Stimulated activated naive CD4-positive, alpha-beta T cell treated with Interleukin-2 at 50 U/mL for 16 hours (primary cell): ENCODE results near the gene ANKRD60.

ENCODE experiments used
- DNase-seq: peaks from one replicate; lab custom pipeline; 2025; lab: John Stamatoyannopoulos, UW

ANKRD60 gene

DNA sequence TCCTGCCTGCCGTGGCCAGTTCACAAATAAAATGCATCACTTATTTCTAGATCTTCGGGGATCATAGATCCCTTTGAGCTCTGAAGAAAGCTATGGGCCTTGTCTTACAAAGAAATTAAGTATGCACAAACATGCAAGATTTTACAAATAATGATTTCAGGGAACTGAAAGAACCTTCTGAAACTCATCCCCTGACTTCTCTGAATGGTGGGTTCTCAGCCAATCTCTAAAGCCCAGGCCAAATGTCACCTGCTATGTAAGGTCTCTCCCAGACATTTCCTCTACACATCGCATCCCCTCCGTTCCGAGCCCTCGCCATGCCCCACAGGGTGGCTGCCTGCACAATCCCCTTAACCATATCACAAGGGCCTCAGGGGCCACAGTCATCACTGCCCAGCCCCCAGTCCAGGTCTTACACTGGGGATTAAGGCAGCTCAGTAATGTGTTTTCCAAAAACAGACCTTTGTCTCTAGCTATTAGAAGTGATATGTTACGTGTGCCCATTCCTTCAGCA lies 16.1 kb upstream of the ANKRD60 start:
- DNase-seq: no peak

DNA sequence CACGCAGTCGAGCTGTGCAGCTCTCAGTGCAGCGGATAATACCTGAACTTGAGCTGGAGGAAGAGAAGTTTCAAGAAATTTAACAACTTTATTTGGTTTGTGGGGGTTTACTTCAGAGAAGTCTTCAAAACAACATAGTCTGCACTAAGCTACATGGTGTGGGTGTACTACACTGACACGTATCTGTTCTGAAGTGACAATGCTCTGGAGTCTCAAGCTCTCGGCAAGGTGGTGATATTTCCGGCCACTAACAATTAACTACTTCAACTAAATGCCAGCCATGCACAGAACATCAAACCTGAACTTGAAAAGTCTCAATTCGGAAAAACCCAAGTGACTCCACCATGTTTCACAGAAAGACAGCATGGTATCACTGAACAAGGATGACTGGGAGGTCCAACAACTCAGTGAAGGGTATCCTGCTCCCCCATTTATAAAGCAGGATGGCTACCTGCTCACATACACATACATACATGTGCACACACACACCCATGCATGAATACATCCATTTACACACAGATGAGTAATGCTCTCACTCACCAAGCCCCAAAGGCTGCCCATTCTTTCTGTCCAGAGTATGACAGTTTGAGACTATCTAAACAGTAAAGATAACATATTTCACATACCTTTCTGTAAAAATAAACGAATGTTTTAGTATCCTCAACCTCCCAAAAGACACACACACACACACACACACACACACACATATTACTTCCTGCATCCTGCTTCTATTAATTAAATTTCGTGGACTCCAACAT lies 15.4 kb upstream of the ANKRD60 start:
- no peak for DNase-seq

DNA sequence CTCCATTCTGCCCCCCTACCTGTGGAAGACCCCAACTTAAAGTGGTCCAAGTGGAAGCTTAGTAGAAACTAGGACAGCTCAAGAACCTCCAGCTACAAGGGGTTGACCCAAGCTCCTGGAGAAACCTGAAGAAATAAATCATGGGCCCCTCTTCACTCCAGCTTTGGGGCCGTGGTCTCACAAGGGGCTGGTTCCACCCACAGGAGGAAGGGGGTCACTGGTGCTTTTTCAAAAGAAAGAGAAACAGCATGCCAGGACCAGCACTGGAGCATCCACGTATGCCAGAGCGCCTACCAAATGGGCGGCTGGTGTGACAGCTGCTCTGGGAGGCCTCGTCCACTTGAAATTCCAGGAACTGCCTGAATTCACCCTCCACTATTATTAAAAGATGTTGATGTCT lies 14.4 kb upstream of the ANKRD60 start:
- DNase-seq: no peak

DNA sequence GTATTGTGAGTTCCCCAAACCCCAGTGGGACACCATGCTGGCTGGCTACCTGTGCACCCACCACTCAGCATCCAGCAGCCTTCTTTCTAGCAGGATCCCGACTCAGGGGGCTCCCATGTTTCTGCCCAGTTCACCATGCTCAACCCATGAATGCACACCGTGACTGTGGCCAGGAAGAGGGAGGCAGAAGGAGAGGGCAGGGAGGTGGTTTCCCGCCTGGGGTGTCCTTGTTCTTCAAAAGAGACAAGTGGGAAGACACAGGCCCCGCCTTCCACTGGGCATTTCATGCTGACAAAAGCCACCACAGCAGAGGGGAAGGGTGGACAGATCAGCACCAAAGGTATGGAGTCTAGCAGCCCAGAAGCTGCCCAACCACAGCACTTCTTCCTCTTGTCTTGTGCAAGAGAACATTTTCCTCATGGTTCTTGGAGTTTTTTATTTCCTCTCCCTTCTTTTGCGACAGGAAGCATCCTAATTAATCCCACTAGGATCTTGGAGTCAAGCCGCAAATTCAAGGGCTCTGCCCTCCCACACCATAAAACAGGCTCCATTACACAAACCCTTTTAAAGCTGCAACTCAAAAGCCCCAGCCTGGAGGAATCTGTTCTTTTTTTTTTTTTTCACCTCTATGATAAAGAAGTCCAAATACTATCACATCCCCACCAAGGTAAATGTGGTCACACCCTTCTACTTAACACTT lies 13.5 kb upstream of the ANKRD60 start:
- DNase-seq: no peak

DNA sequence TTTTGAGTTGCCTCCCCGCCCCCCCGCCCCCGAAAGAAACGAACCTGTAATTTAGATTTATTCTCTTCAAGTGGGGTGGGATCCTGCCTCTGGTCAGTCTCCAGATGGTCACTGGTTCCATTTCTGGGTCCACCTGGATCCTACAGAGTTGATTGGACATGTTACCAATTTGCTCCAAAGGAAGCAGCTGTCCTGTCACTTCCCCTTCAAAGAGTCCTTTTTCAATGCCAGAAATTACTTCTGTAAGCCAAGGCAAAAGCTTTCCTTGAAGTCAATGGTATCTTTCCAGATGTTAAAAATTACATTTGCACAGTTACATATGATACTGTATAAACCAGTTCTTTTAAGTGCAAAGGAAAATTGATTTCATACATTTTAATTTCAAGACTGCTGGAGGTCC lies 12.0 kb upstream of the ANKRD60 start:
- no peak for DNase-seq

DNA sequence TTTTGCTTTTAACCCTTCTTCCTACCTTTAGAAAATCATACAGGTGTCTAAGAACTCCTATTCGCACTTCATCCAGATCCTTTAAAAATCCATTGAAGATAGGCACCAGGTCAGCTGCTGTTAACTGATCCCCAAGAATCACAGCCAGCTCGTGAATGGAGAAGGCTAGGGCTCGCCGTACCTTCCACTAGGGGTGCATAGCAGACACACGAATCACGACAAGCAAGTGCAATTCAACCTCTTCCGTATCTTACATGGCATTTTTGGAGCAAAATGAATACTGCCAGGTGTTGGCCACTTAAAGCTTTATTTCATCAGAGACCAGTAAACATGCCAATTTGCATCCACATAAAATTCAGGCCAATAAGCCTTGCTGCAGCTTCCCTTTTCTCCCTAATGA lies 10.8 kb upstream of the ANKRD60 start:
- no peak for DNase-seq

DNA sequence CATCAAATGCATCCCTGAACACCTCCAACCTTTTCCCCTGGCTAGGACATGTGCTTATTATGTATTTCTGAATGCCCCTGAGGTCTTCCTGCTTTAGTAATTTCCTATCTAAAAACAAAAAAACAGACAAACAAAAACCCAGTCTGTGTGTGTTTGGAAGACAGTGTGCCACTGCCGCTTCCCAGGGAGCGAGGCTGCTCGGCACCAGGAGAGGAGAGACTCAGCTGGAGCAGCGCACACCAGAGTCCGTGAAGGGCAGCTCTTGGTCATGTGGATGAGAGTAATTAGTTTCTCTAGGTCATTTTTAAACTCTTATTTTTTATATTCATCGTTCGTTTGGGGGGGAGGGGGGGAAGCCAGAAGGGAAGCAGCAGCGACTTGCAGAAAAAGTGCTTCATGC lies 10.0 kb upstream of the ANKRD60 start:
- DNase-seq: no peak

DNA sequence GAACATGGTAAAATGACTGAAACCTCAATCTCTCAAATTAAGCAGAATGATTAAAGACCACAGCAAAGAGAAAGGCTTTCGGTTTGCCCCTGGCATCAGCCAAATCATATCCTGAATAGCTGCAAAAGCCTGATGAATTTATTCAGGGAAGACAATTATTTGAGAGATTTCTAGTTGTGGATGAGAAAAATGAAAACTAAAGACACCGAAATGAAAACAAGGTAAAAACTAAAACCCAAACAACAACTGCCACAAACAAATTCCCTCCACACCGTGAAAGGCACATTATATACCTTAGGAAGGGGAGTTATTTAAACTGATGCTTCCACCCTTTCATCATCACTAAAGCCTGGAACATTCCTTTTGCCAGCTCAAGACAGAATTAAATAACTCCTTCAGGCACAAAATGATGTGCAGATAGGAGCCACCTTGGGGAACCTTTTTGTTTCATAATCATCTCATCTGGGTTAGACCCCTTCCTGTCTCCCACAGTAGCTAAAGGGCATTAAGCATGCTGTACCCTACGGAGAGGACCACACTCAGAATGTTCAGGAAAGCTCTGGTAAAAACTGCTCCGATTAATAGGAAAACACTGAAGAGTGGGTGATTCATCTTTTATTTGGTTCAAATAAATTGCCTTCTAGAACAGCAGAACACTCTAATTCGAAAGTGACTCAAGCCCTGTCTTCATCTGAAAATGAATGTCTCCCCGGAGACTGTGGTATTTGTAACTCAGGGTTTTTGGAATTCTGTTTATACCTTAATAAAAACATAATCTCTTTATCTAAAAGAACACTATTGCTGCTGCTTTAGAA lies 9.1 kb upstream of the ANKRD60 start:
- no peak for DNase-seq

DNA sequence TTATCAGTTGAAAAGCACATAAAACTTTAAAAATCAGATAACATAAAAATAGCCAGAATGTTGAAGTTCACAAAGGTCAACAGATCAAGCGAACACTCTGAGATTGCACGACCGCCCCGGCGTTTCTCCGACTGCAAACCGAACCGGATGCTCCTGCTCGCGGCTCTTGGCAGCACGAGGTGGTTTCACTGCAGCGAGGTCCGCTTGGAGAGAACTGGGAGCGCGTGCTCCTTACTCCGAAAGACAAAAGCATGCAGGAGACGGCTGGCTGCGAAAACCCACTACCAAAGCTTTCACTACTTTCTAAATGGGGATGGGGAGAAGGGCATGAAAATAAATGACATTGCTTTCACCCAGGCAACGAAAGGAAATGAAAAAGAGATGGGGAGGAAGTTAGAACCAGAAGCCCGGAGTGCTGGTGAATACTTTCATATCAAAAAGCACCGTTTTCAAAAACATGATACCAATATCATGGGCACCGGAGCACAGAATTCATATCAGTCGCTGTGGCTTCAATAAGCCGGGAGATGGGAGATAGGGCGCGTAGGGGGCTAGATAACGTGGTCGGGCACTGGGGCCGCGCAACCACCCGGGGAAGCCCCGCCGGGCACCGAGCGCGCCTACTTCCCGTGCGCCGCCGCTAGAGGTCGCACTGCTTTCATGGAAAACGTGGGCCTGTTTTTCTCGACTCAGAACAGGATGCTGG lies 8.3 kb upstream of the ANKRD60 start:
- peak; percentile 77 for DNase-seq

DNA sequence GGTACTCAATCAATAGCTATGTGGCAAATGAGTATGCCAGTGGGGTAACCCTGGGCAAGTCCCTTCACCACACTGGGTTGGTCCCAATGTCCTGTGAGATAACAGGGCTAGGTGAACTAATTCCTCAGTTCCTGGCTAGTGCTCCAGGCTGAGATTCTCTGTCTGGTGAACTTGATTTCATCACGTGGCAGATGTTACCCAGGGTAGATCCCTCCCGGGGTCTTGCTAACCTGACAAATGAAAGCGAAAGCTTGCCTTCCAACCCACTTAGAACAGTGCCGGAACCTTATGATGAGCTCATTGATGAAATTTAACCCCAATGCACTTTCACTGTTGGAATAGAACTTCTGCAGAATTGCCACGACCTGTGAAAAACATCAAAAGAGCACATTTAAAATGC lies 6.6 kb upstream of the ANKRD60 start:
- DNase-seq: no peak

DNA sequence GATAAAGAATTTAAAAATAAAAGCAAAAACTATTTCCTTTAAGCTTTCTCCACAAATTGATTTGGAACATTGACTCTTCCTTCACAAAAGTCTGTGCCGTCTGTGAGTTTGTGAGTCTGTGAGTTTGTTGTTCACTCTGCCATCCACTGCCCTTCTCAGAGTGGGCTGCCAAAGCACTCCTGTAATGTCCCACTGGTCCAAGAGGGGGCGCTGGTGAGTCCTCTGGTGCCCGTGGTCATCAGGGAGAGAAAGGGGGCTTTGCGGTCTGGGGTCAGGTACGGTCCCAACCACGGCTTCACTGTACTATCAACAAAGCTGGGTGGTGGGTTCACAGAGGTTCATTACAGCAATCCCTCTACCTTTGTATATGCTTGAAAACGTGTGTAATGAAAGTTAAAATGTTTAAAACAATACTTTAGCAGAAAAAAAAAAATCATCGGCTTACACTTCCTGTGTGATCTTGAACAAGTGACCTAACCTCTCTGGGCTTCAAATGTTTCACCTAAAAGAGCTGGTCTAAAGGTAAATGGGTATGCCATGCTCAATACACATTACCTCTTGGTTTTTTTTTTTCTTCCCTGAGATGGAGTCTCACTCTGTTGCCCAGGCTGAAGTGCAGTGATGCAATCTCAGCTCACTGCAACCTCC lies 5.6 kb upstream of the ANKRD60 start:
- peak; percentile 19 for DNase-seq

DNA sequence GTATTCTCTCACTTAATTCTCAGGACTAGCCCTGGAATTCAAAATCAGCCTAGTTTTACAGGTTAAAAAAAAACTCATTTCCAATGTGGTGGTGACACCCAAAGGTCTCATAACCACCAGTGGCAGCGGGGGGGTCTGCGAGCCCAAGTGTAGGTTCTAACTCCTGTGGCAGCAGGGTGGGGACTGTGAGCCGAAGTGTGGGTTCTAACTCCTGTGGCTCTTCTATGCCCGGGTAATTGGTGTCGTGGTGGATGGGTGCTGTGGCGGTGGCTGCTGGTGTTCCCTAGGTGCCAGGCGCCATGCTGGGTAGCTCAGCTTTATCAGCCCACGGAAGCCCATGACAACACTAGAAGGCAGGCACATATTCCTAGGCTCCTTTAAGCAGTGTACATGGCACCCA lies 4.9 kb upstream of the ANKRD60 start:
- no peak for DNase-seq

DNA sequence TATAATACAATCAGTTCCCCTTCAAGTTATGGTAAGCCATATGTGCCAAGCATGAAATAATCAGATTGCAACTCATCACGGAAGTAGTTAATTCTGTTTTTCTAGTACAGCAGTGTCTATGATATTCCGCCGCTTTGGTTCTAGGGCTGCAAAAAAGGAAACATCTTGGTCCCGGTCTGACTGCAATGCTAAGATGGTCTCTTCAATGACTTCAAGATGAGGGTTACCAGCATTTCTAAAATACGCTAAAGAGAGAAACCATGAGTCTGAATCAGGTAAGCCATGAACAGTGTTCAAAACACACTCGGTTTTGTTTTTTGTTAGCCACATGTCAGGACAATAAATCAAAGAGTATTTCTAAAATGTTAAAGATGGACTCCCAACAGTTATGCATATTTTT lies 3.2 kb upstream of the ANKRD60 start:
- DNase-seq: no peak

DNA sequence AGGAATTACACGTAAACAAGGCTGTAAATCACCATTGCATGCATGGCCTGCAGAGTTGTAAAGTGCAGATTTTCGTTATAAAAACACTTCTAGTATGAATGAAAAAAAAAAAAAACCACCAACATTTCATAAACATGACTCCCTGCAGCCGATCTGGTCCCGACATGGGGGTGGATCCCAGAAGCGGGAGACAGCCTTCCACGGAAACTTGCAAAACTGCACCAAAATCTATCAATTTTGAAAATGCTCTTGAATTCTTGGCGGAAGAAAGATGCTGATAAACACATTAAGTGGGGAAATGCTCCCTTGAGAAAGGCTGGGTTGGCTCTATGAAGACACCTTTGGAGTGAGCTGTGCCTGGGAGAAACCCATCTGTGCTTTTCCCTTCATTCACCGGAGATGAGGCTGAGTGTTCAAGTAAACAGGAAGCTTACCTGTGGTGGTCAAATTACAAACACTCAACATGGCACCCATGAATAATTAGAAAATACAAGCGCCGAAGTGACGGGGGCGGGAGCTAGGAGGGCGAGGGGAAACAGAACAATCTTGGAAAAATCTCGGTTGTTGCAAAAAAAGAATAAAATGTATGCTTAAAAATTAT lies 845 bp upstream of the ANKRD60 start:
- DNase-seq: no peak

DNA sequence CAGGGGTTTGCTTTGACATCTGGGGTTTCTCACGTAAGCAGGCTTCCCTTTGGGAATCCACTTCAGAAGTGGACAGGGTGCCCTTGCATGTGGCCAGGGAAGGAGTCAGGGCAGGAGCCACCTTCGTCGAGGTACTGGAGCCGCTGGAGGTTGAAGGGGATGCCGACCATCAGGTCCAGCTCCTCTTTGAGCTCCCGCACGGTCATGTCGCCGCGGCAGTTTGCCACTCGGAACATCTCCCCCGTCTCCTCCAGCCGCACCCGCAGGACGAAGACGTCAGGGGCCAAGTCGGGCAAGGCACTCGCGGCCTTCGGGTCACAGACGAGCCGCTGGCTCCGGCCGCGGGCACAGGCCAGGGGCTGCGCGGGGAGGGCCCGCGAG lies 360 bp downstream of the ANKRD60 start:
- DNase-seq: no peak

DNA sequence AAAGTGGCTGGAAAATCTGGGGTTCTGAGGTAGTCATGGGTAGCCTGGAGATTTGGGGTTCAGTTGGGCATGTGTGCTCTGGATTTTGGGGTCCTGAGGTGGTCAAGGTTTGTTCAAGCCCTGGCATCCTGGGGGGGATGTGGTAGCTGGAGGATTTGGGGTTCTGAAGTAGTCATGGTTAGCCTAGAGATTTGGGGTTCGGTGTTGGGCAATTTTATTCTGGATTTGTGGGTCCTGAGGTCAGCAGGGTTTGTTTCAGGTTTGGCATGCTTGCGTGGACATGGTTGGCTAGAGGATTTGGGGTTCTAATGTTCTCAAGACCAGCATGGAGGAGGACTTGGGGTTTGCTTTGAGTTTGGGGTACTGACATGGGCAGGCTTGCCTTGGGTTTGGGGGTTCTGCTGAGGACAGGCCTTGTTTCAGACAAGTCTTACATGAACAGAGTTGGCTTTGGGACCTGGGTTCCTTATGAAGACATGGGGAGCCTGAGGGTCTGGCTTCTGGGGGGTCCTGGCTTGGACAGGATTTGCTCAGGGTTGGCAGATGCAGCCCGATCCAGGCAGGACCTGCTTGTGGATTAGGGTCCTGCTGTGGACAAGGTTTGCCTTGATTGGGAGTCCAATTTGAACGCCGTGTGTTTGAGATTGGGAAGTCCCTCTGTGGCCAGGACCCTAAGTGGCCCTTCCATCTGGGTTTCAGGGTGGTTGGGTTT lies 906 bp downstream of the ANKRD60 start:
- DNase-seq: no peak

DNA sequence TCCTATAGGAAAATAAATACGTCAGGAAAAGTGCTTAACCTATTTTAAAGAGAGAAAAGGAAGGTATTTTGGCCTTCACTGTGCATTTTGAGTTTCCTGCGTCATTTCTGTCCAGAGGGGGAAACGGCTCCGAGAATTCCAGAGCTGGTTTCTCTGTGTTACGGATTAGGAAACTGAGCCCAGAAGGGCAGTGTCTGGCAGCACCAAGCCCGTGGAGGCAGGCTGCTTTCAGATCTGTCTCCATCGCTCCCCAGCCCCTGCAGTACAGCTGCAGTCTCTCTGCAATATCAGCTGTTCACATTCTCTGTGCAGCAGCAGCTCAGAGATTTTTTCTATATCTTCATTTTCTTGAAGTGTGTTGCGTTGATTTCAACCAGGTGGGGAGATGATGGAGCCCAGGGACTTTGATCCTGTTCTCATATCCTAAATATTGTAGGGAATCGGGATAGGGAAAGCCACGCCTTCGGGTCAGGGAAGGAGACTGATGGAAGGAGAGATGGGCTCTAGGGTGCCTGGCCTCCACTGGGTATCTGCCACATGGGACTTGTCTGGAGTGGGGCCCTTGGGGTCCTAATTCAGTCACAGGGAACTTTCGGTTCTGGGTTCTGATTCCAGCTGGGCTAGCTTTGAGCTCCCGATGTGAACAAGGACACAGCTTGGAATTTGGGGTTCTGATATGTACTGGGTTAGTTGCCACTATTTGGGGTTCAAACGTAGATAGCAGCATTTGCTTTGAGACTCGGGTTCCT lies 2.8 kb downstream of the ANKRD60 start:
- DNase-seq: no peak

DNA sequence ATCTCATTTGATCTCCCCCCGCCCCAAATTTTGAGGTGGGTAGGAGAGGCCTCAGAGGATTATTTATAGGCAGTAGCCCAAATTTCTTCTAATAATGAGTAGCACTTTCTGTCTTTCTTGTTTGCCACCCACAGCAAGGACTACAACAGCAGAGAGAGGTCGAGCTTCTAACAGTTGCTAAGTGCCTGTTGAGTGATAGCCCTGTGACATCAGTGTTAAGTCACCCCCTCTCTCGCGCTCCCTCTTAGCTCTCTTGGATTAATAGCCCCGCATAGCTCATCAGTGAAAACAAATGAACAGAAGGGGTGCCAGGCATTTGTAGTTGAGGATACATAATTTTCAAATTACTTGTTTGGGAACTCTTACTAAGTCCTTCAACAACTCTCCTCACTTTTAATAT lies 3.5 kb downstream of the ANKRD60 start:
- DNase-seq: no peak

DNA sequence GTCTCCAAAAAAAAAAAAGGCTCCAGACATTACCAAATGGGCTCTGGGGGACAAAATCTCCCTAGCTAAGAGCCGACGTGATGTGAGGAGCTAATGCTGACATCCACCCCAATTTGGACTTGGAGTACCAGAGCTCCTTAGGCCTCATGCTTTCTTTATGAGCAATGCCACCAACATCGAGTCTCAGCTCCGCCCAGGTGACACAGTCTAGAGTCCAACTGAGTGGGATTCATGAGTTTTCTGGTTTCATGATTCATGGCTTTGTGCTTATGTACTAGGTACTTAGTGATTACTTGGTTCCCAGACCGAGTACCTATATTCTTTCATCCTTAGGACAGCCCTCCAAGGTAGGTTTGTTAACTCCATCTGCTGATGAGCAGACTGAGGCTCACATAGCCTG lies 4.4 kb downstream of the ANKRD60 start:
- DNase-seq: peak; percentile 8
